BE2C (cell line): ENCODE results near the gene PTPRM.

ENCODE experiments used
- DNase-seq: peaks from one replicate; pipeline ENCODE4 v3.0.0-alpha.2; 2020
- H3K27me3 ChIP-seq: fragments of 250-450 bp; sonication (Bioruptor Pico); 2 replicates; pipeline ENCODE4 v1.5.1; 2020; ENCODE audit warnings: mild to moderate bottlenecking
- H3K36me3 ChIP-seq: fragments of 250-450 bp; sonication (Bioruptor Pico); 2 replicates; pipeline ENCODE4 v1.5.1; 2020; ENCODE audit warnings: mild to moderate bottlenecking
- H3K4me1 ChIP-seq: fragments of 250-450 bp; sonication (Bioruptor Pico); 2 replicates; pipeline ENCODE4 v1.5.1; 2020
- H3K4me3 ChIP-seq: 2 replicates; pipeline ENCODE4 v1.5.1; 2011; ENCODE audit warnings: low read depth, low read length
- H3K9me3 ChIP-seq: fragments of 250-450 bp; sonication (Bioruptor Pico); 2 replicates; pipeline ENCODE4 v1.5.1; 2020
- TF ChIP-seq, protein P1 (sequence below): IDR thresholded peaks from 2 replicates; pipeline ENCODE4 v1.5.1; 2012; ENCODE audit warnings: mild to moderate bottlenecking, low read depth, low read length

PTPRM gene

DNA sequence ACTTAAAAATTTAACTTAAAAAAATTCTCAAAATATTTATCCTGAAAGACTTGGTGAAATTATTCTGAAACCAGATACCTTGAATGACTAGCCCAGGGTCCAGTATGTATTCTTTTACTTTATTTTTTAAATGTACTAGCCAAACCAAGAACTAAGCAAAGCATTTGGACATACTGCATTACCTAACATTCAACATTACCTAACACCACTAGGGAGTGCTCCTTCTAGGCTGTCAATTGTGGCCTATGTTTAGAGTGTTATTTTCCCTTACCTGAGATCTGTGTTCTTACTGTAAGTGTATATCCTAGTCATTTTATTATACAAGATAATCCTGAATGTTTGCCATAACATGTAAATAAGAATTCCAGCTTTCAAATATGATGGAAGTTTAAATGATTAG, 496.6 kb downstream of the PTPRM start:
- Histone ChIP-seq H3K9me3 (no peaks in the 10 kb centered on the region), H3K4me1 (no peaks in the 10 kb centered on the region), H3K4me3 (no peak overlapping the region), H3K36me3 (no peaks in the 10 kb centered on the region), H3K27me3 (no peaks in the 10 kb centered on the region)
- DNase-seq, result no peak
- TF ChIP-seq, protein P1, sequence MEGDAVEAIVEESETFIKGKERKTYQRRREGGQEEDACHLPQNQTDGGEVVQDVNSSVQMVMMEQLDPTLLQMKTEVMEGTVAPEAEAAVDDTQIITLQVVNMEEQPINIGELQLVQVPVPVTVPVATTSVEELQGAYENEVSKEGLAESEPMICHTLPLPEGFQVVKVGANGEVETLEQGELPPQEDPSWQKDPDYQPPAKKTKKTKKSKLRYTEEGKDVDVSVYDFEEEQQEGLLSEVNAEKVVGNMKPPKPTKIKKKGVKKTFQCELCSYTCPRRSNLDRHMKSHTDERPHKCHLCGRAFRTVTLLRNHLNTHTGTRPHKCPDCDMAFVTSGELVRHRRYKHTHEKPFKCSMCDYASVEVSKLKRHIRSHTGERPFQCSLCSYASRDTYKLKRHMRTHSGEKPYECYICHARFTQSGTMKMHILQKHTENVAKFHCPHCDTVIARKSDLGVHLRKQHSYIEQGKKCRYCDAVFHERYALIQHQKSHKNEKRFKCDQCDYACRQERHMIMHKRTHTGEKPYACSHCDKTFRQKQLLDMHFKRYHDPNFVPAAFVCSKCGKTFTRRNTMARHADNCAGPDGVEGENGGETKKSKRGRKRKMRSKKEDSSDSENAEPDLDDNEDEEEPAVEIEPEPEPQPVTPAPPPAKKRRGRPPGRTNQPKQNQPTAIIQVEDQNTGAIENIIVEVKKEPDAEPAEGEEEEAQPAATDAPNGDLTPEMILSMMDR, result no peak

DNA sequence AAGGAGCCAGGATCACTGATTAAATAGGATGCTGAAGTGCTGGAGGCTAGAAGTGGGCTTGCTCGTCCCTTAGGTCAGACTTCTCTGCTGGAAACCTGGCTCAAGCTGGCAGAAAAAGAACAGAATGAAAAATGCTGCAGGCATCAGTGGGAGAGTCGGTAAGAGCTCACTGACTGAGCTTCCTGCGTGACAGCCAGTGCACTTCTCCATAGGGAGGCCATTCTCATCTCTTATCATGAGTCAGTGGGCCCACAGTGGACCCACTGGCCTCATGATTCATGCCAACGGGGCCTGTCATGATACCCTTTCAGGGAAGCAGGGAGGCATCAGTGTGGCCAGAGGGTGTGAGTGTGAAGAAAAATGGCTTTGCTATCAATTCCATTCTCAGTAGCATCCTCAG, 498.2 kb downstream of the PTPRM start:
- H3K9me3 ChIP-seq, result no peaks in the 10 kb centered on the region
- H3K4me1 ChIP-seq, result no peaks in the 10 kb centered on the region
- H3K4me3 ChIP-seq, result no peak overlapping the region
- H3K36me3 ChIP-seq, result no peaks in the 10 kb centered on the region
- H3K27me3 ChIP-seq, result no peaks in the 10 kb centered on the region
- TF ChIP-seq, protein P1, result no peak
- no peak for DNase-seq

DNA sequence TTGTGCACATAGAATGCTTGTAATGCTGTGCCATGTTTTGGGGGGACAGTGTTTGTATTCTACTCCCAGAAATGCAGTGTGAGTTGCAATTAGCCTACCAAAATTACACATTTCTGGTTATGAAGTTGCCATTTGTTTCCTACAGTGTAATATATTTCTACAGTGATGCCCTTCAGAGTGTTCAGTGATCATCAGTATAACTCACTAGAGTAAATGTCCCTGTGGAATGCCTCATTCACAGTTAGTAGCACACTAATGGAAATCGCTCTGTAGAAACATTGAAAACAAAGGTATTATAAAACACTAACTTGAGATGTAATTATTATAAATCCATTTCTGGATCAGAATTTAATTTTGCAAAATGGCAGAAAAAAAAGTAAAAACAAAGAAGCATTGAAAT, 498.7 kb downstream of the PTPRM start:
- Histone ChIP-seq H3K36me3 (no peaks in the 10 kb centered on the region), H3K9me3 (no peaks in the 10 kb centered on the region), H3K4me3 (no peak overlapping the region), H3K27me3 (no peaks in the 10 kb centered on the region), H3K4me1 (no peaks in the 10 kb centered on the region)
- DNase-seq, result no peak
- TF ChIP-seq, protein P1, result no peak

DNA sequence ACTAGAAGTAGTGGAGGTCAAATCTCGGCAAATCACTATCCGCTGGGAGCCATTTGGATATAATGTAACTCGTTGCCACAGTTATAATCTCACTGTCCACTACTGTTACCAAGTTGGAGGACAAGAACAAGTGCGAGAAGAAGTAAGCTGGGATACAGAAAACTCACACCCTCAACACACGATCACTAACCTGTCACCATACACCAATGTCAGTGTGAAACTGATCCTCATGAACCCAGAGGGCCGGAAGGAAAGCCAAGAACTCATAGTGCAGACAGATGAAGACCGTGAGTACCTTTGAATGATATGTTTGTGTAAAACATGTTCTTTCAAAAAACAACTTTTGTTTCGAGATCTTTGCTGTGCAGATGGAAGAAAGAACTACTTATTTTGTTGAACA, 502.6 kb downstream of the PTPRM start:
- no peak for DNase-seq
- TF ChIP-seq, protein P1, result no peak
- Histone ChIP-seq H3K4me1 (no peaks in the 10 kb centered on the region), H3K27me3 (no peaks in the 10 kb centered on the region), H3K4me3 (no peak overlapping the region), H3K9me3 (no peaks in the 10 kb centered on the region), H3K36me3 (no peaks in the 10 kb centered on the region)

DNA sequence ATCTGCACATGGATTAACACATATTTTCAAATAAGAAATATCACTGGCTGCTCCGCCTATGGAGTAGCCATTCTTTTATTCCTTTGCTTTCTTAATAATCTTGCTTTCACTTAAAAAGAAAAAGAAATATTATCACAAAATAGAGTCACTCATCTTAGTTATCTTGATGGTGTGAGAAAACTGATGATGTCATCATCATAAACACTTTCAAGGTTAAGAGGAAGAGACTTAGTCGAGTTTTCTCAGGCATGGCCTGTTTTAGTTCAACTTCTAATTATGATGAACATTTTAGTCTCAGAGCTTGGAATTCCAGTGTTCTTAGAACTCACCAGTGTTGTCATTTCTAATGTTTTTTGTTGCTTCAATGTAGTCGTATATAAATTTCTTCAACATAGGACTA, 506.1 kb downstream of the PTPRM start:
- Histone ChIP-seq H3K4me3 (no peak overlapping the region), H3K27me3 (no peaks in the 10 kb centered on the region), H3K36me3 (no peaks in the 10 kb centered on the region), H3K9me3 (no peaks in the 10 kb centered on the region), H3K4me1 (no peaks in the 10 kb centered on the region)
- TF ChIP-seq, protein P1, result no peak
- DNase-seq, result no peak

DNA sequence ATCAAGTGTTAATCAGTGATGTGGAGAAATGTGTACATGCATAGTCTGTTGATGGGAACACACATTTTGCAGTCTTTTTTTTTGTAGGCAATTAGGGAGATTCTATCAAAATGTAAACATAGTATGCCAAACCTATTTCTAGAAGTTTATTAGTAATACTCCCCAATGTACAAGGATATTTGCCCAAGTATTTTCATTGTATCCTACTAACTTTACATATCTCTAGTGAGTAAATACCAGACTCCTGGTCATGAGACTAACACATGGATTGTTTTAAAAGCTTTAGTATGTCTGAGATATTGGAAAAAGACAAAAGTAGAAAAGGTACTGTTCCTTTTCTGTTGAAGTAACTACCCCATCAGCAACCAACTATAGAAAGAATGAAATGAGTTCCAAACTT, 513.0 kb downstream of the PTPRM start:
- TF ChIP-seq, protein P1, result no peak
- H3K36me3 ChIP-seq, result no peaks in the 10 kb centered on the region
- H3K4me1 ChIP-seq, result no peaks in the 10 kb centered on the region
- no peak for DNase-seq
- H3K4me3 ChIP-seq, result no peak overlapping the region
- H3K9me3 ChIP-seq, result no peaks in the 10 kb centered on the region
- H3K27me3 ChIP-seq, result no peaks in the 10 kb centered on the region
